H1 (cell line): ENCODE measurements around the gene PGBD5. TPM values are rescaled to one million over a fixed set of nuclear protein-coding genes. Genes with fewer than 3 reads are reported as not detected.

Experiments used
- CTCF ChIA-PET: fragments of 300-600 bp; sonication (Branson Sonifier 250); formaldehyde crosslinking; loops from one replicate; lab custom pipeline; 2021; ENCODE audit not compliant: partially characterized antibody; lab: Charles Lee
- POLR2A ChIA-PET: fragments of 300-600 bp; sonication (Branson Sonifier 250); formaldehyde crosslinking; loops from one replicate; lab custom pipeline; 2021; ENCODE audit warnings: inconsistent platforms; ENCODE audit not compliant: partially characterized antibody; lab: Charles Lee
- DNase-seq, 2 experiments: peaks; one replicate each; pipeline versions ENCODE4 v3.0.0 to v3.0.0-alpha.2; 2010 to 2022; ENCODE audit warnings: low spot score in 2 of 2, low read depth in 1 of 2, mixed read lengths in 1 of 2
- FAIRE-seq: peaks from 2 replicates; lab custom pipeline; 2011; peaks lifted over from hg19 to GRCh38; lab: Jason Lieb, UNC
- H2AFZ ChIP-seq: 2 replicates; pipeline ENCODE4 v1.8.1; 2012; ENCODE audit warnings: low read length, inconsistent platforms
- H2AK5ac ChIP-seq: 2 replicates; pipeline ENCODE4 v1.6.1; 2013; ENCODE audit warnings: low read depth, low read length
- H2BK120ac ChIP-seq: replicated peaks from 2 replicates; pipeline ENCODE3; 2013; ENCODE audit warnings: low read depth, low read length, inconsistent platforms
- H2BK12ac ChIP-seq: 2 replicates; pipeline ENCODE4 v1.6.1; 2013; ENCODE audit warnings: low read depth, low read length
- H2BK15ac ChIP-seq: 2 replicates; pipeline ENCODE4 v1.6.1; 2013; ENCODE audit warnings: low read length
- H2BK20ac ChIP-seq: 2 replicates; pipeline ENCODE4 v1.6.1; 2013; ENCODE audit warnings: low read length
- H2BK5ac ChIP-seq: 2 replicates; pipeline ENCODE4 v1.6.1; 2013; ENCODE audit warnings: low read depth, low read length
- H3K14ac ChIP-seq: 2 replicates; pipeline ENCODE4 v1.6.1; 2013; ENCODE audit warnings: inconsistent platforms; ENCODE audit not compliant: insufficient read length
- H3K18ac ChIP-seq: 2 replicates; pipeline ENCODE4 v1.6.1; 2013; ENCODE audit warnings: low read length; ENCODE audit errors: extremely low read depth
- H3K23ac ChIP-seq: 2 replicates; pipeline ENCODE4 v1.6.1; 2013; ENCODE audit warnings: inconsistent platforms; ENCODE audit not compliant: insufficient read length
- H3K23me2 ChIP-seq: 2 replicates; pipeline ENCODE4 v1.6.1; 2013; ENCODE audit warnings: low read depth, low read length
- H3K27ac ChIP-seq: 2 replicates; pipeline ENCODE4 v1.6.1; 2011; ENCODE audit warnings: low read depth, low read length, inconsistent platforms
- H3K27me3 ChIP-seq, 4 experiments: replicated peaks in 1 of 4; 1 replicate in 1 of 4; 2 replicates in 3 of 4; pipeline versions ENCODE4 v1.6.1 to v1.8.1; 2011 to 2013; ENCODE audit warnings: low read length in 3 of 4, mild to moderate bottlenecking in 3 of 4, inconsistent platforms in 2 of 4, mixed read lengths in 2 of 4, moderate library complexity in 1 of 4; ENCODE audit not compliant: control insufficient read depth in 3 of 4, insufficient read depth in 3 of 4; ENCODE audit errors: extremely low read depth in 1 of 4
- H3K36me3 ChIP-seq, 4 experiments: 2 replicates each; pipeline versions ENCODE4 v1.6.1 to v1.8.1; 2011 to 2013; ENCODE audit warnings: mild to moderate bottlenecking in 4 of 4, low read length in 3 of 4, moderate library complexity in 2 of 4, control low read depth in 1 of 4, inconsistent platforms in 1 of 4; ENCODE audit not compliant: insufficient read depth in 4 of 4, control insufficient read depth in 2 of 4
- H3K4ac ChIP-seq: replicated peaks from 2 replicates; pipeline ENCODE3; 2013; ENCODE audit warnings: low read length, low read depth, mixed read lengths, inconsistent platforms; ENCODE audit not compliant: insufficient read length
- H3K4me1 ChIP-seq, 4 experiments: replicated peaks in 1 of 4; 1 replicate in 1 of 4; 2 replicates in 3 of 4; pipeline versions ENCODE4 v1.6.1 to v1.8.1; 2011 to 2013; ENCODE audit warnings: low read length in 3 of 4, inconsistent platforms in 2 of 4, mixed read lengths in 1 of 4; ENCODE audit not compliant: insufficient read depth in 4 of 4, control insufficient read depth in 3 of 4
- H3K4me2 ChIP-seq, 2 experiments: 2 replicates each; pipeline versions ENCODE4 v1.6.1 to v1.8.1; 2011 to 2013; ENCODE audit warnings: low read depth in 2 of 2, low read length in 2 of 2, control low read depth in 1 of 2, inconsistent platforms in 1 of 2, mild to moderate bottlenecking in 1 of 2; ENCODE audit not compliant: insufficient read depth in 1 of 2
- H3K4me3 ChIP-seq, 4 experiments: fragments of 200-600, 300-600 bp in 1 of 4; sonication (generic), shearing (Covaris generic), sonication (Bioruptor Twin) in 1 of 4; 2 replicates each; pipeline versions ENCODE4 v1.5.1 to v1.8.1; 2011 to 2016; ENCODE audit warnings: low read length in 4 of 4, low read depth in 3 of 4, control low read depth in 2 of 4, inconsistent platforms in 2 of 4, mild to moderate bottlenecking in 2 of 4, mixed read lengths in 1 of 4, moderate library complexity in 1 of 4; ENCODE audit not compliant: insufficient read depth in 2 of 4; ENCODE audit errors: extremely low read depth in 1 of 4
- H3K56ac ChIP-seq: replicated peaks from 2 replicates; pipeline ENCODE3; 2013; ENCODE audit warnings: low read depth, mild to moderate bottlenecking, mixed read lengths, low read length, inconsistent platforms; ENCODE audit not compliant: insufficient read length
- H3K79me1 ChIP-seq: 2 replicates; pipeline ENCODE4 v1.6.1; 2013; ENCODE audit warnings: low read depth, low read length, control low read depth
- H3K79me2 ChIP-seq, 2 experiments: 2 replicates each; pipeline versions ENCODE4 v1.6.1 to v1.8.1; 2012 to 2013; ENCODE audit warnings: low read length in 2 of 2, mild to moderate bottlenecking in 2 of 2, inconsistent platforms in 1 of 2; ENCODE audit not compliant: insufficient read depth in 2 of 2, control insufficient read depth in 1 of 2
- H3K9ac ChIP-seq, 4 experiments: replicated peaks in 1 of 4; 1 replicate in 1 of 4; 2 replicates in 3 of 4; pipeline versions ENCODE4 v1.6.1 to v1.8.1; 2011 to 2013; ENCODE audit warnings: low read depth in 3 of 4, low read length in 3 of 4, control low read depth in 2 of 4, mild to moderate bottlenecking in 2 of 4, moderate library complexity in 2 of 4, inconsistent platforms in 1 of 4; ENCODE audit errors: extremely low read depth in 1 of 4
- H3K9me3 ChIP-seq, 2 experiments: 2 replicates each; pipeline versions ENCODE4 v1.6.1 to v1.8.1; 2012 to 2013; ENCODE audit warnings: mild to moderate bottlenecking in 2 of 2, moderate library complexity in 2 of 2, control low read depth in 1 of 2, inconsistent platforms in 1 of 2, low read depth in 1 of 2, low read length in 1 of 2, mixed read lengths in 1 of 2; ENCODE audit not compliant: insufficient read depth in 2 of 2
- H4K20me1 ChIP-seq, 2 experiments: replicated peaks in 1 of 2; 2 replicates each; pipeline versions ENCODE3 to v1.8.1; 2011 to 2013; ENCODE audit warnings: inconsistent platforms in 2 of 2, low read length in 2 of 2, mild to moderate bottlenecking in 1 of 2; ENCODE audit not compliant: insufficient read depth in 2 of 2, control insufficient read depth in 1 of 2
- H4K5ac ChIP-seq: 2 replicates; pipeline ENCODE4 v1.6.1; 2013; ENCODE audit warnings: low read length, low read depth, mixed read lengths, inconsistent platforms; ENCODE audit not compliant: insufficient read length
- H4K8ac ChIP-seq: 2 replicates; pipeline ENCODE4 v1.8.0; 2013; ENCODE audit warnings: mild to moderate bottlenecking, moderate library complexity, low read length, inconsistent platforms; ENCODE audit not compliant: insufficient read depth; ENCODE audit errors: extremely low read depth
- H4K91ac ChIP-seq: replicated peaks from 2 replicates; pipeline ENCODE3; 2013; ENCODE audit warnings: low read length, mixed read lengths, inconsistent platforms; ENCODE audit not compliant: insufficient read length
- BACH1 ChIP-seq: IDR thresholded peaks from 2 replicates; pipeline ENCODE4 v1.6.1; 2012; ENCODE audit warnings: low read length, improper control_type of control experiment
- BCL11A ChIP-seq, 2 experiments: IDR thresholded peaks; one replicate each; pipeline ENCODE4 v1.6.1; 2011; ENCODE audit warnings: low read depth in 2 of 2, low read length in 2 of 2, mild to moderate bottlenecking in 2 of 2
- BRCA1 ChIP-seq: IDR thresholded peaks from 2 replicates; pipeline ENCODE4 v1.6.1; 2012; ENCODE audit warnings: low read depth, low read length, improper control_type of control experiment
- CHD1 ChIP-seq: IDR thresholded peaks from 2 replicates; pipeline ENCODE4 v1.6.1; 2012; ENCODE audit warnings: low read depth, low read length, improper control_type of control experiment
- PHF8 ChIP-seq: fragments of 200-600 bp; sonication (generic); conservative IDR thresholded peaks from 2 replicates; pipeline ENCODE4 v1.7.1; 2012; ENCODE audit warnings: low read depth, mild to moderate bottlenecking, inconsistent platforms, low read length, moderate library complexity
- RXRA ChIP-seq: IDR thresholded peaks from 2 replicates; pipeline ENCODE4 v1.6.1; 2011; ENCODE audit warnings: low read depth, mild to moderate bottlenecking, low read length, moderate library complexity; ENCODE audit not compliant: insufficient read depth
- SIN3A ChIP-seq, 2 experiments: IDR thresholded peaks in 1 of 2; conservative IDR thresholded peaks in 1 of 2; 2 replicates each; pipeline ENCODE4 v1.6.1; 2011 to 2012; ENCODE audit warnings: low read length in 2 of 2, improper control_type of control experiment in 1 of 2, low read depth in 1 of 2, mild to moderate bottlenecking in 1 of 2
- SRF ChIP-seq: IDR thresholded peaks from 2 replicates; pipeline ENCODE4 v1.6.1; 2011; ENCODE audit warnings: mild to moderate bottlenecking, low read depth, low read length, moderate library complexity
- TEAD4 ChIP-seq: IDR thresholded peaks from 2 replicates; pipeline ENCODE4 v1.6.1; 2012; ENCODE audit warnings: low read depth, low read length, inconsistent platforms, mixed read lengths
- ZNF274 ChIP-seq: IDR thresholded peaks from 2 replicates; pipeline ENCODE4 v1.7.0; 2012; ENCODE audit warnings: low read length, borderline replicate concordance; ENCODE audit errors: extremely low read depth
- WGBS, 2 experiments: shearing (Covaris generic) in 1 of 2; methylation state at CpG; one replicate each; pipeline versions ENCODE4 v1.1.6 to v1.1.7; 2013 to 2015; ENCODE audit warnings: low lambda C conversion rate in 2 of 2, mixed read lengths in 2 of 2, inconsistent platforms in 1 of 2, low coverage in 1 of 2, missing lambda C conversion rate in 1 of 2; ENCODE audit not compliant: insufficient replicate concordance in 2 of 2, insufficient coverage in 1 of 2, insufficient read length in 1 of 2; ENCODE audit errors: extremely low coverage in 1 of 2, missing lambda C conversion rate in 1 of 2; 5-methylcytosine and 5-hydroxymethylcytosine counted together
- polyA plus RNA-seq, 7 experiments: library from polyadenylated mRNA; depleted of rRNA in 3 of 7; stranded (reverse) in 5 of 7; unstranded in 2 of 7; fragments of >200 nt in 5 of 7; fragments of 200-250 nt in 2 of 7; gene quantifications; 1 replicate in 5 of 7; 2 replicates in 1 of 7; 4 replicates in 1 of 7; pipeline versions ENCODE4 v1.2.1 to v1.2.3, GENCODE V29; 2011 to 2013; ENCODE audit warnings: missing spikeins in 2 of 7, mixed read lengths in 2 of 7
- total RNA-seq: library from RNA; stranded (reverse); fragmentation: NEBNext Ultra II Directional; extraction: Animal tissue kit (Norgen Biotek cat#: 25700); gene quantifications from 2 replicates; pipeline ENCODE4 v1.2.1, GENCODE V29; 2021

Gene PGBD5
- total and polyA plus RNA-seq, 2 of the 8 experiments (the other 6 are each of a cell fraction or from before 2014, with no cell fraction given) = 16.3 to 18.4 TPM

GRCh38 chr1:230377851-230378250 lies 48.3 kb downstream of the PGBD5 start:
- no peak overlapping the region for H3K9ac ChIP-seq
- H3K4me3 ChIP-seq = no peak overlapping the region
- H2AK5ac ChIP-seq = no peak overlapping the region
- no peak for FAIRE-seq
- H3K79me2 ChIP-seq = no peaks in the 10 kb centered on the region
- no peaks in the 10 kb centered on the region for H3K27me3 ChIP-seq
- WGBS, 2 experiments = 72% methylated on average over 2 of the region's 2 CpGs; no CpG with 5 or more reads in 1 of the 2 experiments
- no peak overlapping the region for H4K8ac ChIP-seq
- no peak overlapping the region for H4K91ac ChIP-seq
- H3K4me2 ChIP-seq = no peak overlapping the region
- TF ChIP-seq ZNF274 (no peak), BACH1 (no peak), TEAD4 (no peak), SRF (no peak), RXRA (no peak), BCL11A (IDR thresholded peaks at IDR 0.05; ENCODE audit: low read depth in 2 of 2, low read length in 2 of 2) (no peak), PHF8 (no peak), BRCA1 (no peak), SIN3A (conservative IDR thresholded peaks at IDR 0.05 in 1 of 2, IDR thresholded peaks at IDR 0.05 in 1 of 2; ENCODE audit: low read depth in 1 of 2, low read length in 2 of 2) (no peak), CHD1 (no peak)
- peaks cover 6 to 13% (median 10%) of the 10 kb centered on the region in 4 experiments; a peak in 6 of 7 replicates for H3K4me1 ChIP-seq
- POLR2A ChIA-PET = no interaction called here
- no peak overlapping the region for H3K4ac ChIP-seq
- H4K20me1 ChIP-seq = peaks cover 0 to 2% of the 10 kb centered on the region in 2 experiments
- H3K36me3 ChIP-seq = peaks cover 0 to 3% (median 0%) of the 10 kb centered on the region in 4 experiments; a peak in 1 of 8 replicates
- DNase-seq = no peak
- peaks cover 8 to 10% of the 10 kb centered on the region in 2 experiments; a peak in 3 of 4 replicates for H3K9me3 ChIP-seq
- CTCF ChIA-PET = interaction anchor here (1.0 kb wide), 1 partner anchor 22 kb away, joined by 3 read pairs; no protein-coding TSS in a partner anchor
- no peak overlapping the region for H3K56ac ChIP-seq
- no peak overlapping the region for H2BK12ac ChIP-seq
- no peak overlapping the region for H3K27ac ChIP-seq
- no peak overlapping the region for H3K14ac ChIP-seq
- H3K23me2 ChIP-seq = no peaks in the 10 kb centered on the region
- no peak overlapping the region for H2BK20ac ChIP-seq
- H2BK5ac ChIP-seq = no peak overlapping the region
- H3K18ac ChIP-seq = no peak overlapping the region
- H3K79me1 ChIP-seq = peaks cover 3% of the 10 kb centered on the region; the same call in 1 of the 2 replicates
- H4K5ac ChIP-seq = no peak overlapping the region
- no peak overlapping the region for H2AFZ ChIP-seq
- no peak overlapping the region for H2BK15ac ChIP-seq
- no peak overlapping the region for H3K23ac ChIP-seq
- H2BK120ac ChIP-seq = no peak overlapping the region
